Activated CD4-positive, alpha-beta T cell treated with anti-CD3 and anti-CD28 coated beads, Interleukin-2, Interleukin-6, amounts not matched to agents 100 ng/mL and 50 ng/mL, durations not matched to agents 16 hours and 8 hours (primary cell): ENCODE measurements around the gene STN1.

Experiments used
- DNase-seq: peaks from one replicate; pipeline ENCODE4 v3.0.0-alpha.2; 2020

Gene STN1

GRCh38 chr10:103918053-103918846 lies at the start of gene STN1:
TSS of gene STN1 (minus strand) at chr10:103918184. CDS start at chr10:103917594, 590 bp downstream.
- peak; percentile 98 for DNase-seq

GRCh38 chr10:103967448-103968071 lies 49.6 kb upstream of the STN1 start:
- DNase-seq: peak; percentile 13

- peak; percentile 89 for DNase-seq
Observed at GRCh38 chr10:103966671-103967447, 48.9 kb upstream of the STN1 start, which contains the start of gene SLK. TSS of gene SLK (plus strand) at chr10:103967140. CDS start at chr10:103967746, 606 bp downstream.

GRCh38 chr10:103960103-103960502 lies 42.1 kb upstream of the STN1 start:
- no peak for DNase-seq

- no peak for DNase-seq
Observed at GRCh38 chr10:103958996-103959395, 41.0 kb upstream of the STN1 start.

GRCh38 chr10:103954543-103954942 lies 36.6 kb upstream of the STN1 start:
- DNase-seq: no peak

GRCh38 chr10:103951942-103952341 lies 34.0 kb upstream of the STN1 start:
- DNase-seq: no peak

- no peak for DNase-seq
Observed at GRCh38 chr10:103951183-103951582, 33.2 kb upstream of the STN1 start.

- DNase-seq: no peak
Observed at GRCh38 chr10:103949728-103950127, 31.7 kb upstream of the STN1 start.

GRCh38 chr10:103947799-103948516 lies 30.0 kb upstream of the STN1 start:
- DNase-seq: no peak

GRCh38 chr10:103942866-103943265 lies 24.9 kb upstream of the STN1 start:
- no peak for DNase-seq

GRCh38 chr10:103941801-103942200 lies 23.8 kb upstream of the STN1 start:
- DNase-seq: no peak

- DNase-seq: no peak
Observed at GRCh38 chr10:103939522-103939921, 21.5 kb upstream of the STN1 start.

- no peak for DNase-seq
Observed at GRCh38 chr10:103936022-103936421, 18.0 kb upstream of the STN1 start.

- DNase-seq: no peak
Observed at GRCh38 chr10:103934308-103934707, 16.3 kb upstream of the STN1 start.

GRCh38 chr10:103933557-103934121 lies 15.7 kb upstream of the STN1 start:
- no peak for DNase-seq

- DNase-seq: no peak
Observed at GRCh38 chr10:103932971-103933370, 15.0 kb upstream of the STN1 start.

GRCh38 chr10:103932271-103932670 lies 14.3 kb upstream of the STN1 start:
- no peak for DNase-seq

GRCh38 chr10:103931603-103932002 lies 13.6 kb upstream of the STN1 start:
- no peak for DNase-seq

GRCh38 chr10:103930881-103931280 lies 12.9 kb upstream of the STN1 start:
- no peak for DNase-seq

GRCh38 chr10:103930449-103930848 lies 12.5 kb upstream of the STN1 start:
- DNase-seq: no peak

GRCh38 chr10:103929381-103929921 lies 11.5 kb upstream of the STN1 start:
- no peak for DNase-seq
